Tibial nerve (tissue), 4 donors: ENCODE data around the gene HIPK2.

Source experiments
- CTCF ChIP-seq, 5 experiments: fragments of 200-600 bp in 3 of 5; fragments of 450-650 bp in 2 of 5; sonication (generic) in 3 of 5; IDR thresholded peaks; one replicate each; pipeline ENCODE4 v1.5.1; 2016 to 2019; ENCODE audit warnings: antibody characterized with exemption in 5 of 5, mild to moderate bottlenecking in 3 of 5, moderate library complexity in 2 of 5
- EP300 ChIP-seq, 2 donors: sonication (generic); formaldehyde crosslinking; IDR thresholded peaks; one replicate each; pipeline ENCODE4 v1.6.1; 2017; ENCODE audit warnings: antibody characterized with exemption in 2 of 2, mild to moderate bottlenecking in 1 of 2

DNA sequence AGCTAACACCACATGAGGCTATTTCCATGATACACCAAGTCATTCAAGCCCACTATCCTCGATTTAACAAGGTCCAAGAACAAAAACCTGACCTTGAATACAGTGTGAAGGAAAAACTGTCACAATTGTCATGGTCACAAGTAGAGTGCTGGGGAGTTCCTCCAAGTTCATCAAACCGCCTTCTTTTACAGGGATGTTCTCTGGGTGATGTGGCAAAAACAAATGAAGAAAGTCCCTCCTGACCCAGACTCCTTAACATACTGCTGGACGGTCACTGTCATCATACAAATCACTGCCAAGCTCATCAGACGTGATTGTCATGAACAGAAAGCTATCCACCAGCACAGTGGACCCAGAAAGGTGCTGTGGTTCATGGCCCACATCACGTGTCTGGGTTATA, 28.9 kb downstream of the HIPK2 start:
- TF ChIP-seq CTCF (IDR thresholded peaks at IDR 0.05) (no peak), EP300 (IDR thresholded peaks at IDR 0.05) (no peak)
